ENCODE data around the gene SNRPA. TPM values are rescaled to one million over a fixed set of nuclear protein-coding genes. Genes with fewer than 3 reads are reported as not detected.

SNRPA gene
- total and polyA plus RNA-seq, 4 donors, result 44.5 to 77.4 (median 58.6) TPM

DNA sequence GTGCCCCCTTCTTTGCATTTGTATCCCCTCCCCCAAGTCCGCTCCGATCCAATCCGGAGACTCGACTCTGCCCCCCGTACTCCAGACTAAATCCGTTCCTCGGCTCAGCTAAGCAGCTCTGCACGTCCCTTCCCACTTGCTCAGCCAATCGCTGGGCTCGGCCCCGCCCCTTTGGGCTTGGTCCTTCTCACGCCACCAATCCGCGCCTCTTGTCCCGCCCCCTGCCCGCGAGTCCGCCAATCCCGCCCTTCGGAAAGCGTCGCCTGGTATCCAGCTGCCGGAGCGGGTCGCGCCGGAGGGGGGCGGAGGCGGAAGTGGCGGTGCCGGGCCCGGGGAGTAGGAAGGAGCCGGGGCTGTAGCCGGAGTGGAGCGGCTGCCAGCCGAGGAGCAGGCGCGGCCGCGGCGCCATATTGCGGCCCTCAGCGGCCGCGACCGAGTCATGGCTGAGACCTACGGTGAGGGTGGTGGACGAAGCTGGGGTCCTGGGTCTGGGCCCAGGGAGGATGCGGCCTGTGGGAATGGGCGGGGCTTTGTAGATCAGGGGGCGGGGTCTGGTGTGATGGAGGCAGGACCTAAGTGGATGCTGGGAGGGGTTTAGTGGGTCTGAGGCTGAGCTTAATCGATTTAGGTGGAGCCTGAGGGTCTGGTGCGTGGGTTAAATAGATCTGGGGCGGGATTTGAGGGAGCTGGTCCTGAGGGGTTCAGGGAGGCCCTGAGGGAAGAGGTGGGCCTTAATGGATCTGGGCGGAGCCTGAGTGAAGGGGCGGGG, 27.1 kb downstream of the SNRPA start, which contains the start of gene RAB4B:
Gene RAB4B, plus strand, starts transcription at position 311 of the 769 bp plus-strand sequence. Its CDS starts 129 bp downstream, at position 440.
- 0 to 1% methylated on average over 49 to 56 of the region's 56 CpGs for WGBS, 2 donors
- peak within 1 kb of the TSS in 1 of 2 donors; percentile 99 for H3K9ac ChIP-seq (ENCODE audit: insufficient read depth in 1 of 2, low read length in 2 of 2)
- H3K27ac ChIP-seq (ENCODE audit: low read depth in 1 of 2, low read length in 1 of 2), result peak within 1 kb of the TSS; percentile 92 to 98
- DNase-seq (peak; percentile 100), ATAC-seq (ENCODE audit: insufficient read depth, low FRiP score) (peak; percentile 91)
- peaks cover 0 to 6% (median 0%) of the 10 kb centered on the region in 4 donors for H3K36me3 ChIP-seq (ENCODE audit: control insufficient read depth in 4 of 4, insufficient read depth in 4 of 4, low read length in 4 of 4)
- H3K4me3 ChIP-seq, result peak within 1 kb of the TSS; percentile 71
- TF ChIP-seq, protein P1, sequence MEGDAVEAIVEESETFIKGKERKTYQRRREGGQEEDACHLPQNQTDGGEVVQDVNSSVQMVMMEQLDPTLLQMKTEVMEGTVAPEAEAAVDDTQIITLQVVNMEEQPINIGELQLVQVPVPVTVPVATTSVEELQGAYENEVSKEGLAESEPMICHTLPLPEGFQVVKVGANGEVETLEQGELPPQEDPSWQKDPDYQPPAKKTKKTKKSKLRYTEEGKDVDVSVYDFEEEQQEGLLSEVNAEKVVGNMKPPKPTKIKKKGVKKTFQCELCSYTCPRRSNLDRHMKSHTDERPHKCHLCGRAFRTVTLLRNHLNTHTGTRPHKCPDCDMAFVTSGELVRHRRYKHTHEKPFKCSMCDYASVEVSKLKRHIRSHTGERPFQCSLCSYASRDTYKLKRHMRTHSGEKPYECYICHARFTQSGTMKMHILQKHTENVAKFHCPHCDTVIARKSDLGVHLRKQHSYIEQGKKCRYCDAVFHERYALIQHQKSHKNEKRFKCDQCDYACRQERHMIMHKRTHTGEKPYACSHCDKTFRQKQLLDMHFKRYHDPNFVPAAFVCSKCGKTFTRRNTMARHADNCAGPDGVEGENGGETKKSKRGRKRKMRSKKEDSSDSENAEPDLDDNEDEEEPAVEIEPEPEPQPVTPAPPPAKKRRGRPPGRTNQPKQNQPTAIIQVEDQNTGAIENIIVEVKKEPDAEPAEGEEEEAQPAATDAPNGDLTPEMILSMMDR (IDR thresholded peaks at IDR 0.05; ENCODE audit: control extremely low read depth, extremely low read depth), result no peak
- peaks cover 0 to 14% (median 9%) of the 10 kb centered on the region in 5 donors for H3K4me1 ChIP-seq (ENCODE audit: control insufficient read depth in 5 of 5, insufficient read depth in 5 of 5, low read length in 5 of 5)
- H3K9me3 ChIP-seq (ENCODE audit: control insufficient read depth in 4 of 4, insufficient read depth in 3 of 4, low read length in 3 of 4), result no peaks in the 10 kb centered on the region
- H3K27me3 ChIP-seq (ENCODE audit: control insufficient read depth in 3 of 3, insufficient read depth in 3 of 3, low read length in 2 of 3), result no peaks in the 10 kb centered on the region

DNA sequence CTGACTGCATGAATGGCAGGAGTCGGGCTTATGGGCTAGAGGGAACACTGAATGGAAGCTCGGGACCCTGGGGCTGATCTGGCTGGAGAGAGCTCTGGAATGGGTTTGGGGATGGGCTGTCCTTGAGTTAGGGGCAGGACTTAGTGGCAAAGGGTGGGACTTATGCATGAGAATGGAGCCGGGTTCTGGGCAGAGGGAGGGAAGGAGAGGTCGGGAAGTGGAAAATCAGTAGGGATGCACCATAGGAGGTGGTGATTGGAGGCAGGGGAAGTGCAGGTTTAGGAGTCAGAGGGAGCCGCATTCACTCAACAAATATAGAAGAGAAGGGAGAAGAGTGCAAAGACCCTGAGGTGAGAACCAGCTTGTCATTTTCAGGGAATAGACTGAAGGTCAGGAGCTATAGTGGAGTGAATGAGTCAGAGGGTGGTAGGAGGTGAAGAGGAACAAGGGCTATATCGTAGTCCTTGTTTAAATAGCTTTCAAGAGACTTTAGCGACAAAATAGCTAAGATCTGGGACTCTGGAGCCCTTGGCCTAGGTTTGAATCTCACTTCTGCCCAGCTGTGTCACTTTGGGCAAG, 27.8 kb downstream of the SNRPA start:
- Histone ChIP-seq H3K9me3 (ENCODE audit: control insufficient read depth in 4 of 4, insufficient read depth in 3 of 4, low read length in 3 of 4) (no peaks in the 10 kb centered on the region), H3K27me3 (ENCODE audit: control insufficient read depth in 3 of 3, insufficient read depth in 3 of 3, low read length in 2 of 3) (no peaks in the 10 kb centered on the region), H3K36me3 (ENCODE audit: control insufficient read depth in 4 of 4, insufficient read depth in 4 of 4, low read length in 4 of 4) (peaks cover 0 to 10% (median 0%) of the 10 kb centered on the region in 4 donors), H3K4me3 (peak overlapping the region; percentile 71), H3K4me1 (ENCODE audit: control insufficient read depth in 5 of 5, insufficient read depth in 5 of 5, low read length in 5 of 5) (peaks cover 0 to 14% (median 9%) of the 10 kb centered on the region in 5 donors), H3K9ac (ENCODE audit: insufficient read depth in 1 of 2, low read length in 2 of 2) (peak overlapping the region in 1 of 2 donors; percentile 80), H3K27ac (ENCODE audit: low read depth in 1 of 2, low read length in 1 of 2) (peak overlapping the region; percentile 92 to 98)
- TF ChIP-seq, protein P1 (IDR thresholded peaks at IDR 0.05; ENCODE audit: control extremely low read depth, extremely low read depth), result no peak
- WGBS, 2 donors, result 12 to 16% methylated on average over 7 of the region's 7 CpGs
- DNase-seq, result no peak
- no peak for ATAC-seq (ENCODE audit: insufficient read depth, low FRiP score)

DNA sequence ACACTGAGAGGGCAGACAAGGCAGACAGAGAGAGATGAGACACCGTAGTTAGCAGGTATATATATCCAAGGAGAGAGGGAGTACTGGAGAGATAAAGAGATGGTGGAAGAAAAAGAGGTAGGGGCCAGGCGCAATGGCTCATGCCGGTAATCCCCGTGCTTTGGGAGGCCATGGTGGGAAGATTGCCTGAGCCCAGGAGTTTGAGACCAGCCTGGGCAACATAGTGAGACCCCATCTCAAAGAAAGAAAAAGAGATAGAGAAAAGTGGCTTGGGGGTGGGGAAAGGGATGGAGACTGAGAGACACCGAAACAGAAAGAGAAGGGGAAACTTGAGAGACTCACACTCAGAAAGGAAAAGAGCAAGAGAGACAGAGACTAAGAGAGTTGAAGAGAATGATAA, 29.6 kb downstream of the SNRPA start:
- H3K4me3 ChIP-seq, result no peak overlapping the region
- H3K27ac ChIP-seq (ENCODE audit: low read depth in 1 of 2, low read length in 1 of 2), result no peak overlapping the region
- TF ChIP-seq, protein P1 (IDR thresholded peaks at IDR 0.05; ENCODE audit: control extremely low read depth, extremely low read depth), result no peak
- DNase-seq, result no peak
- H3K36me3 ChIP-seq (ENCODE audit: control insufficient read depth in 4 of 4, insufficient read depth in 4 of 4, low read length in 4 of 4), result peaks cover 0 to 14% (median 0%) of the 10 kb centered on the region in 4 donors
- H3K4me1 ChIP-seq (ENCODE audit: control insufficient read depth in 5 of 5, insufficient read depth in 5 of 5, low read length in 5 of 5), result peaks cover 0 to 14% (median 9%) of the 10 kb centered on the region in 5 donors
- WGBS, 2 donors, result 97% methylated on average over 5 of the region's 5 CpGs
- no peak overlapping the region for H3K9ac ChIP-seq (ENCODE audit: insufficient read depth in 1 of 2, low read length in 2 of 2)
- H3K27me3 ChIP-seq (ENCODE audit: control insufficient read depth in 3 of 3, insufficient read depth in 3 of 3, low read length in 2 of 3), result no peaks in the 10 kb centered on the region
- no peak for ATAC-seq (ENCODE audit: insufficient read depth, low FRiP score)
- H3K9me3 ChIP-seq (ENCODE audit: control insufficient read depth in 4 of 4, insufficient read depth in 3 of 4, low read length in 3 of 4), result no peaks in the 10 kb centered on the region
